ENCODE results near the gene ZNF530.

The ZNF530 gene

GRCh38 chr19:57655443-57655842 lies 55.8 kb downstream of the ZNF530 start:
- no peak for TF ChIP-seq CTCF (IDR thresholded peaks at IDR 0.05; ENCODE audit: borderline replicate concordance, insufficient read depth, low read depth, low read length)
- H3K4me3 ChIP-seq (ENCODE audit: low read depth, low read length) = no peak overlapping the region

- no peak overlapping the region for H3K4me3 ChIP-seq (ENCODE audit: low read depth, low read length)
- TF ChIP-seq CTCF (IDR thresholded peaks at IDR 0.05; ENCODE audit: borderline replicate concordance, insufficient read depth, low read depth, low read length) = no peak
These were observed 56.7 kb downstream of the ZNF530 start for GRCh38 chr19:57656346-57656745.
